Measurements from ENCODE around the gene ZFHX3.

Gene ZFHX3

GRCh38 chr16:72894293-72895151, 153.4 kb downstream of the ZFHX3 start:
- DNase-seq = no peak

GRCh38 chr16:72891291-72892227, 156.4 kb downstream of the ZFHX3 start:
- DNase-seq = no peak

- DNase-seq = no peak
Measured at GRCh38 chr16:72890587-72890986, 157.3 kb downstream of the ZFHX3 start.

GRCh38 chr16:72889616-72890582, 158.0 kb downstream of the ZFHX3 start:
- DNase-seq = no peak

GRCh38 chr16:72887537-72887936, 160.4 kb downstream of the ZFHX3 start:
- DNase-seq = no peak

- no peak for DNase-seq
Measured at GRCh38 chr16:72886346-72886974, 161.5 kb downstream of the ZFHX3 start.

- no peak for DNase-seq
Measured at GRCh38 chr16:72884573-72884972, 163.4 kb downstream of the ZFHX3 start.

- no peak for DNase-seq
Measured at GRCh38 chr16:72884037-72884436, 163.9 kb downstream of the ZFHX3 start.

- DNase-seq = no peak
Measured at GRCh38 chr16:72879846-72880245, 168.1 kb downstream of the ZFHX3 start.

GRCh38 chr16:72878301-72879269, 169.3 kb downstream of the ZFHX3 start:
- DNase-seq = no peak

- DNase-seq = no peak
Measured at GRCh38 chr16:72877374-72878028, 170.4 kb downstream of the ZFHX3 start.

GRCh38 chr16:72876981-72877373, 171.0 kb downstream of the ZFHX3 start:
- DNase-seq = no peak

- DNase-seq = no peak
Measured at GRCh38 chr16:72876221-72876620, 171.7 kb downstream of the ZFHX3 start.

GRCh38 chr16:72875291-72876031, 172.5 kb downstream of the ZFHX3 start:
- no peak for DNase-seq

GRCh38 chr16:72873853-72874252, 174.1 kb downstream of the ZFHX3 start:
- DNase-seq = no peak

- no peak for DNase-seq
Measured at GRCh38 chr16:72873044-72873443, 174.9 kb downstream of the ZFHX3 start.

- no peak for DNase-seq
Measured at GRCh38 chr16:72865835-72866234, 182.1 kb downstream of the ZFHX3 start.

- no peak for DNase-seq
Measured at GRCh38 chr16:72865258-72865657, 182.7 kb downstream of the ZFHX3 start.

- no peak for DNase-seq
Measured at GRCh38 chr16:72864130-72864833, 183.6 kb downstream of the ZFHX3 start.

Measured in GOT3 (cell line).